HG03460 (cell line): ENCODE results near the gene CD300LG.
"Not testable (repeated sequence)": the region's sequence is repeated elsewhere in the genome, so short reads cannot be mapped to it uniquely, and the experiment has no call there.

ENCODE experiments used
- ATAC-seq: cut with Tn5 transposase; IDR thresholded peaks from one replicate; pipeline ENCODE4 v1.9.1; 2021; ENCODE audit not compliant: unreplicated experiment

The CD300LG gene

GRCh38 chr17:43877451-43878155, 30.6 kb downstream of the CD300LG start:
- ATAC-seq = no peak

GRCh38 chr17:43878260-43879175, 31.5 kb downstream of the CD300LG start:
- no peak for ATAC-seq

- ATAC-seq = no peak
Observed at GRCh38 chr17:43879723-43880419, 32.9 kb downstream of the CD300LG start.

GRCh38 chr17:43880420-43880991, 33.5 kb downstream of the CD300LG start:
- no peak for ATAC-seq

GRCh38 chr17:43881181-43881580, 34.2 kb downstream of the CD300LG start:
- ATAC-seq = no peak

GRCh38 chr17:43881758-43882505, 35.0 kb downstream of the CD300LG start:
- no peak for ATAC-seq

GRCh38 chr17:43882761-43883415, 35.9 kb downstream of the CD300LG start:
- ATAC-seq = no peak

GRCh38 chr17:43888548-43888947, 41.6 kb downstream of the CD300LG start:
- ATAC-seq = no peak

- ATAC-seq = no peak
Observed at GRCh38 chr17:43890240-43890639, 43.3 kb downstream of the CD300LG start.

- ATAC-seq = no peak
Observed at GRCh38 chr17:43891851-43892646, 45.1 kb downstream of the CD300LG start.

- no peak for ATAC-seq
Observed at GRCh38 chr17:43892647-43892952, 45.6 kb downstream of the CD300LG start.

GRCh38 chr17:43894494-43894893, 47.5 kb downstream of the CD300LG start:
- ATAC-seq = not testable (repeated sequence)

- ATAC-seq = no peak
Observed at GRCh38 chr17:43897831-43898230, 50.9 kb downstream of the CD300LG start.

- no peak for ATAC-seq
Observed at GRCh38 chr17:43898446-43898845, 51.5 kb downstream of the CD300LG start.

- no peak for ATAC-seq
Observed at GRCh38 chr17:43900183-43900857, 53.3 kb downstream of the CD300LG start.

- ATAC-seq = no peak
Observed at GRCh38 chr17:43900858-43901754, 54.1 kb downstream of the CD300LG start.

GRCh38 chr17:43901861-43902589, 55.0 kb downstream of the CD300LG start:
- ATAC-seq = no peak
